HG02610 (cell line): ENCODE results near the gene FRMD4B.
A peak's percentile ranks its signal among the peaks of the same experiment; 100 is the strongest.

Experiments
- ATAC-seq: cut with Tn5 transposase; IDR thresholded peaks from one replicate; pipeline ENCODE4 v1.9.1; 2021; ENCODE audit warnings: mild to moderate bottlenecking, moderate library complexity; ENCODE audit not compliant: unreplicated experiment

FRMD4B gene

DNA sequence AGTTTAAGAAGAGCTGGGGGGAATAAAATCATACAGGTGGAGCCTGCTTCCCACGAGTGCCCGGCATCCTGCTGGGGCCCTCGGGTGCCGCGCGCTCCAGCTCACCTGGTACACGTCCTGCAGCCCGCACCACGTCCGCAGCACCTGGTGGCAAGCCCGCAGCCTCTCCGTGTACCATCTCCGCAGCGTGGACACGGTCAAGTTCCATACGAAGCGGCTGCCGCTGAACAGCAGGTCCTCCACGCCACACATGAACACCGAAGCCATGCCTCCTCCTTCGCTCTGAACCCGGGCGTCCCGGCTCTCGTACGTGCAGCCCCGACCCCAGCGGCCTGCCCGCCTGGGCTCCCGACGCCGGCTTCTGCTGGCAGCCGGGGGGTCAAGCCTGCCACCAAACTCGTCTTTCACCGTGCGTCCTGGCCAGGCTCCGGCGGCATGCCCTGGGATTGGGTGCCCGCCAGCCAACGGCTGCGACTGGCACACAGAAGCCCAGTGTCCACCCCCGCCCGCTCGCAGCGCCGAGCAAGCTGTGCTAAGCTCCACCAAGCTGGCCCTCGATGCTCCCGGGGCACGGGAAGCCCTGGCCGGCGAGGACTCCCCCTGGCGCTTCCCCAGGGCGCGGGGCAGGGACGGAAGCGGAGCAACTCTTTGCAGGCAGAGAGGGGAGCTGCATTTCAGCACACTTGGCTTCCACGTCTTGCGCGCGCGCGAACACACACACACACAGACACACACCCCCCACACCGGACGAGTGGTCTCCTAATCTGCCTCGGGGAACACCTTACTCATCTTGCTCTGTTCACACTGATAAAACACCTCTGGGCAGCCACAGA lies at the start of gene FRMD4B:
TSS of gene FRMD4B (minus strand) at position 366 of the 833 bp plus-strand sequence. CDS start at position 267, 99 bp downstream.
- peak; percentile 38 for ATAC-seq

DNA sequence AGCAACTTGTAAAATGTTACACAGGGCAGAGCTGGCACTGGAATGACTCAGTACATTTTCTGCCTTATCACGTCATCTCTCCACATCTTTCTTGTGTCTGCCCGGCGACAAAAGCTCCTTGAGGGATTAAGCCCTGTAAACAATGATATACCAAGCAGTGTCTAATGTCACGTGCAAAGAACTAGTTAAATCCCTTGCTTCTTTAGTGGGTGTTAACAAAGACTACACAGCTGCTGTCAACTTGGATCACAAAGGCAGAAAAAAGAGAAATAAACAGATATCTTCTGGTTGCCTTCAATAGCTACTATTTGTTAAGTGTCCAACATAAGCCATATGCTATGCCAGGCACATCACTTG lies 48.1 kb upstream of the FRMD4B start:
- ATAC-seq: no peak

DNA sequence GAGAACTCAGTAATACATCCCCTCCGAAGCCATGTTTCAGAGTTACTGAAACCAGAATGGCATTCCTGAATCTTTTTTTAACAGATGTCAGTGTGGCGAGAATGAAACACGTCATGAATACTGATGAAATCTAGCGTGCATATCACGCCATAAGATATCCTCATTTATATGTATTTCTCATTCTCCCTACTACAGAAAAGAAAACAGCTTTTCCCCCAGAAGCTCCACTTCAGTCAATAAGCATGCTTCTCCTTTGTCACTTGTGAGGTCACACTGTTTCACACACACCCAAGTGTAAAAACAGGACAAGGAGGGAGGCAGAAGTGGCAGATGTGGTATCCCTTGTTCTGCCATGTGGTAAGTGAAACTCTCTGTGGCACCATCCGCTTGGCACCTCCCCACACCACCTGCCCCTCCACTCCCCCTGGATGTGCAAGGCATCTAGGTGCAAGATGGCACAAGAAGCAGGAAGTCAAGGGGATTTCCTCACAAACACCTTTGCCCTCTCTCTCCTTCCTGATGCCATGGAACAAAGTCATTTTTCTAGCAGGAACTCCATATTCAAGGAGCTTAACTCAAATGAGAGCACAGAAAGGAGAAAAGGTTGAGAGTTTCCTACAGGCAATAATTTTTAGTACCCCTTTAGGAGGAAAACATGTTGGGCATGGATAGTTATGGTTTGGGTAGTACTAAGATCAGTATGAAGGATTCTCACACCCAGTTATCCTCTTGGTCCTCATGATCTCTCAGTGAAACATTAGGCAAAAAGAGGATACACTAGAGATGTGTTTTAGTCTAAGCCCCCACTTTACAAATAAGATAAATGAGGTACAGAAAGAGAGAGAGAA lies 47.5 kb upstream of the FRMD4B start:
- ATAC-seq: no peak

DNA sequence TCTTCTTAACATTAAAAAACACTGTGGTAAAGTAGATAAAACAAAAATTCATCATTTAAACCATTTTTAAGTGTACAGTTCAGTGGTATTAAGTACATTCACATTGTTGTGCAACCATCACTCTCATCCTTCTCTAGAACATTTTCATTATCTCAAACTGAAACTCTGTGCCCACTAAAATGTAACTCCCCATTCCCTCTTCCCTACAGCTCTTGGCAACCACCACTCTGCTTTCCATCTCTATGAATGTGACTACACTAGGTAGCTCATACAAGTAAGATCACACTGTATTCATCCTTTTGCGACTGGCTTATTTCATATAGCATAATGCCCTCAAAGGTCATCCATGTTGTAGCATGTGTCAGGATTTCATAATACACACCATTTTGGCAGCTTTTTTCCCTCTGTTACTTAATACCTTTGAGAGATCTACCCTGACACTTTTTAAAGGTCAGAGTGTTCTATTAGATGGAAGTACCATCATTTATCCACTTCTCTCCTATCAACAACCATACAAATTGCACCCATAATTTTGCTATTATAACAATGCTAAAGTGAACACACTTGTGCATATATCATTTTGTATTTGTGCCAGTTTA lies 42.9 kb upstream of the FRMD4B start:
- no peak for ATAC-seq

DNA sequence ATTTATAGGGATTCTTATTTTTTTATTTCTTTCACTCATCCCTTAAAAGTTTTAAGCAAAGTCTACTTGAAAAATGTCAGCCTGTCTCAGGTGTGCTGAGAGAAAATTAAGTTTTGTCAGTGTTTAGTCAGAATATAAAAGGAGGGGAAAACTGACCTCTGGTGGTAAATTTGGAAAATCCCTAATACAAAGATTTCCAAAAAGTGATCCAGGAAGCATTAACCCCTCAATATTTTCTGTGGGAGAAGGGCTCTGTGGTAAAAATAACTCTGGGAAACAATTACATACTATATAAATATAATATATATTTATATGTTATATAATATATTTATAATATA lies 41.0 kb upstream of the FRMD4B start:
- ATAC-seq: no peak

DNA sequence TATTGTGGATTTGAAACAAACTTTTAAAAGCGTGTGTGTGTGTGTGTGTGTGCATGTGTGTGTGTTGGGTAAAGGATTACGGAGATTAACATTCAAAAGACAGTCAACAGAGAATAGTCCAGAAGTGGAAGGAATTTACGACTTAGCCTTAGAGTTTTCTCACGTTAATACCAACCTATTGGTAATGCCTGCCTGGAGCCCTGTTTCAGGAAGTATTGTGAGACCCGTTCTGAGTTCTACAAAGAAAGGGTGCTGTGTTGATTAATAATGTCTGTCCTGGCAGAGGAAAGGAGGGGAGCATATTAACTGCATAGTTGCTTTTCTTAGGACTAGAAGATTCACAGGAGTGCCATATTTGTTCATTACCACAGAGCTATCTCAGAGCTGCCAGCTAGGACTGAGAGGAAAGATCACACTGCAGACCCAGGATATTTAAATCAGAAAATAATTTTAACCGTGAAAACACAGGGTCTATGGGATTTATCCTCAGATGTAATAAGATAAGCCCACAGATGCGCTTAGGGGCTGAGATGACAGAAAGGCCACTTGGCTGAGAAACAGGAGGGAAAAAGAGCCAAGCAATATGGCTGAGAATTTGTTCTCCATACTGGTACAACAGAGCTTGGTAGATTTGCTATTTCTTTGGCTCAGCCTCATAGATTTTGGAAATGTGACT lies 40.5 kb upstream of the FRMD4B start:
- ATAC-seq: no peak

DNA sequence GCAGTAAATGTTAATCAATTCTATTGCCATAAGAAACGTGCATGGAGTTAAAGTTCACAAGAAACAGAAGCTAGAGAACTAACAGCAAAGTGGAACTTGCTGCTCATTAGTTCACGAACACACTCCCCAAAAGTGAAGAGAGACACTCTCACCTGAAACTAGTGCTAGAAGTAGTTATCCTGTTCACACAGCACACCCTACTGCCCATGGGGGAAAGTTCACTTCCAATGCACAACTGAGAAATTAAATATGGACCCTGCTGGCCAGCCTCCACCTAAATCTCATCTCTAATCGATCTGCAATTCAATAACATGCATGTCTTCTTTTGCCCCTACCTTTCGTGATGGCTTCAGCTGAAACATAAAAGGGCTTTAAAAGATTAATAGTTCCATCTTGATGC lies 39.4 kb upstream of the FRMD4B start:
- peak; percentile 74 for ATAC-seq

DNA sequence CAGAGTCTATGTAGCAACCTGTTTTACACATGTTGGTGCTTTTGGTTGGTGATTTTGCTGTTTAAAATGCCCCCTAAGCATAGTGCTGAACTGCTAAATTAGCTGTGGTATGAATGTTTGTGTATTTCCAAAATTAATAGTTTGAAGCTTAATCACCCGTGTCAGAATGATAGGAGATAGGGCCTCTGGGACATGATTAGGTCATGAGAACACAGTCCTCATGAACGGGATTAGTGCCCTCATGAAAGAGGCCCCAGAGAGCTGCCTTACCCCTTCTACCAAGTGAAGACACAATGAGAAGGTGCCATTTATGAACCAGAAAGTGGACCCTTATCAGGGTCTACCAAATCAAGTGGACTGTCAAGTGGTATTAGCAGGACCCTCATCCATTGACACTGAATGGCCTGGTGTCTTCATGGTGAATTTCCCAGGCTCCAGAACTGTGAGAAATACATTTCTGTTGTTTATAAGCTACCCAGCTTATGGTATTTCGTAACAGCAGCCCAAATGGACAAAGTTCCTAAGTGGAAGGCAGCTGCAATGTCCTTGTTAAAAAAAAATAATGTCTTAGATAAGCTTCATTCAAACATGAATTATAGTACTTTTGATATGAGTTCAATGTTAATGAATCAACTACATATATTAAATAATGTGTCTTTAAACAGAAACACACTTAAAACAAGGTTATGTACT lies 37.7 kb upstream of the FRMD4B start:
- no peak for ATAC-seq

DNA sequence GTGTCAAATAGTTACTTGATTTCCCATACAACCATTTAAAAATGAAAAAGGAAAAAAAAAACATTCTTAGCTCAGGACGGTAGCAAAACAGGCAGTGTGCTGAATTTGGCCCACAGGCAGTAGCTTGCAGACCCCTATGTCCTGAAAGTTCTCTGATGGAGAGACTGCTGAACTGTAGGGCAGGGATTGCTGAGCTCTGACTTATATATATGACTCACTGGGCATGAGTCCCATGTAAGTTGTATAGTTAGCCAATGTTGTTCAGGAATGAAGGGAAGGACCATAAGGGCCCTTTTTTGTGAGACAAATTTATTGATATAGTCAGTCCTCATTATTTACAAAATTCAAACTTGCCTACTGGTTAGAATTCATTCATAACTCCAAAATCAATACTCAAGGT lies 36.9 kb upstream of the FRMD4B start:
- no peak for ATAC-seq

DNA sequence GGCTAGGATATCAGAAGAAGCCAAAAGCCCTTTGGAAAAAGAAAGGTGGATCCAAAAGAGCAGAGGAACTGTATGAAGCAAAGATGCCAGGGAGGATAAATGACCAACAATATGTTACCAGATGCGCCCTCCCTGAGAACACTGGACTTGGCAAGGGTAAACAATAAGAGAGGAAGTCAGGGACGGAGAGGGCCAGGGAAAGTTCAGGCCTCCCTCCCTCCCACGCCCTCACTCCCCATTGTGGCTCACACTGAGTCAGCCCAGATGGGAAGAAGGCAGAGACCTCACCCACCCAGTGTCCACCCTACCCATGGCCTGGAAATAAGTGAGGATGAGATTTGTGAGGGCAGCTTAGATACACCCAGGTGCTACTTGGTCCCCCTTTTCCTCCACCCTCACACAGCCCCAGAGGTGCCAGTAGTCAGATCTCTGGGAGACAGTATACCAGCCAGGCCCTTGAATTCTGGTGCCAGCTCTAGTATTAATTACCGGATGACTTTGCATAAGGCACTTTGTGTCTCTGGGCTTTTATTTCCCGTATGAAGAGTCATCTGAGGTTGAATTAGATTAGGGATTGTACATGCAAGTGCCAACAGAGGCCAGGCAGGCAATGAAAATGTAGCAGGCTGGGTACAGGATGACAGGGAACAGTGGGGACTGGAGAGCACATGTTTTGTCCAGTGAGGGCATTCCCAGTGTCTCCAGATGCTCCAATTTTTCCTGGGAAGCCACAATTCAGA lies 35.1 kb upstream of the FRMD4B start:
- no peak for ATAC-seq

DNA sequence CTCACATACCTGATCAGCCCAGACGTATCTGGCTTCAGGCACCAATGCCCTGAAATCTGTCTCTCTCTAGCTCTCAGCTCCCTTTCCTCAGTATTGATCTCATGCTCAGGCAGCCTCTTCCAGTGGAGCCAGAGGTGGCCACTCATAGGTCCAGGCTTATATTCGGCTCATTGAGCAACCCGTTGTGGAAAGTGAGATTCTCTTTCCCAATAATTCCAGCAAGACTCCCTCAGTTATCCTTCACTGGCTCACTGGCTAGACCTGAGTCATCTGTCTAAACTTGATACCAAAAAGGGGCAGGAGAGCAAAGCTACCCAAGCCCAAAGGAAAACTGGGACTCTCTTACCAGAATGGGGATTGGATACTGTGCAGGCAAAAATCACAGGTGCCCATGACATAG lies 33.4 kb upstream of the FRMD4B start:
- ATAC-seq: no peak

DNA sequence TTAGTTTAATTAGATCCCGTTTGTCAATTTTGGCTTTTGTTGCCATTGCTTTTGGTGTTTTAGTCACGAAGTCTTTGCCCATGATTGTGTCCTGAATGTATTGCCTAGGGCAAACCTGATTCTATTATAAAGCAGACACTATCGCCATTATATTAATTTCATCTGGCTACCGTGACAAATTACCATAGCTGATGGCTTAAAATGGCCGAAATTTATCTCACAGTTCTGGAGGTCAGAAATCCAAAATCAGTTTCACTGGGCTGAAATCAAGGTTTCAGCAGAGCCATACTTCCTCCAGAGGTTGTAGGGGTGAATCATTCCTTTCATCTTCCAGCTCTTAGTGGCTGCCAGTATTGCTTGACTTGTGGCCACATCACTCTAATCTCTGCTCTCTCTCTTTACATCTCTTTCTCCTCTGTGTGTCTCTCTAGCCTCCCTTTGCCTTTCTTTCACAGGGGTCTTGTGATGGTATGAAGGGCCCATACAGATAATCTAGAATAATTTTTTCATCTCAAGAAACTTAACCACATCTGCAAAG lies 31.7 kb upstream of the FRMD4B start:
- no peak for ATAC-seq

DNA sequence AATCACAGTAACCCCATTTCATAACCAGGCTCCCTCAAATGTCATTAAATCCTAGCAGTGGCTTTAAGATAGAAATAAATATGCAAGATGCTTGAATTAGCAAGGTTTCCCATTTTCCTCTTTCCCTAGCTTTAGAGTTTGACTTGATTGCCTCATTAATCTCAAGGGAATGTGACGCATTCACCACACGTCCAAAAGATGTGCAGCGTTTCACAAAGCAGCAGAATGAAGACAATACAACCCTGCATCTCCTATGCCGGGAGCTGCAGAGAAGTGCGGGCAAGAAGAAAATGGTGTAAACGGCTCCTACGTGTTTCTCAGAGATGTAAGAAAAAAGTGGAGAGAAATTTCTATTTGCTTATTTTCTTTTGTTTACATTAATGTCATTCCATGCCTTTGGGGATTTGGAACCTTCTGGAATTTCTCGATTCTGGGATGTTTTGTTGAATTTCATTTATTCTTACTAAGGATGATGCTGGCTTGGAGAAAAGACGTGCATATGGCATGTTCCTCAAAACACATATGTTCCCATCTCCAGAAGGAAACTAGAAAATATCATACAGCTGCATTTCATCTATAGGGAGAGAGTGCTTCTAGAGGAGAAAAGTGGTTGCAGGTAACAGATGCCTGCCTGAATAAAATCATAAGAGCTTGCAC lies 27.8 kb upstream of the FRMD4B start:
- no peak for ATAC-seq

DNA sequence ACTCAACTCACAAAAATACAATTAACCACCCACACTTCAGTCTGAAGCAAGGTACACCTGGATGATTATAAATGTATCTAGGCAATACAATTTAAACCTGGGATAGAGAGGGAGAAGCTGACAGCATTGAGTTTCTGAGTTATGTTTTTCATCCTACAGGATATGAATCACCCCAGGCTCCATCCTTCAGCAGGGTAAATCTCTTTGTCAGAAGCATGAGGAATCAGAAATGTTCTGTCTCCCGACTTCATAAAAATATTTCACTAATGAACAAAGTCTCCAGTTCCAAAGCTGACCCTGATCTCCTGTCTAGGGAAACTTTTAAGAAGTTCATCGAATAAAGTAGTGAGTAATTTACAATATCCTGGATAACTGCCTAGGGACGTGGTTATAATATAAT lies 25.5 kb upstream of the FRMD4B start:
- ATAC-seq: no peak

DNA sequence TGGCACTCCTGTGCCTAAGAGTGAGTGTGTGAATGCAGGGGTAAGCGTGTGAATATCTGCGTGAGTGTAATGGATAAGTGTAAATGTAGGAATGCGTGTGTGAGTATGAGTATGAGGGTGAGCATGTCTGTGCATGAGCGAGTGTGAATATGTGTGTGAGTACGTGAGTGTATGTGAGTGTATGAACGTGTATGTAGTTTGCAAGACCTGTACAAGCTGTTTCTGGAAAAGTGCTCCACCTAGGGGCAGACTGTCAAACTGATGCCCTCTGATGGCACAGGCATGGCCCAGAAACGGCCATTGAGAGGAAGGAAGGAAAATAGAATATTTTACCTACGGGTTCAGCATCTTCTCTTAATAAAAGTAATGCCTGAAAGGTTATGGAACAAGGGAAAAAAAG lies 24.4 kb upstream of the FRMD4B start:
- ATAC-seq: peak; percentile 97

DNA sequence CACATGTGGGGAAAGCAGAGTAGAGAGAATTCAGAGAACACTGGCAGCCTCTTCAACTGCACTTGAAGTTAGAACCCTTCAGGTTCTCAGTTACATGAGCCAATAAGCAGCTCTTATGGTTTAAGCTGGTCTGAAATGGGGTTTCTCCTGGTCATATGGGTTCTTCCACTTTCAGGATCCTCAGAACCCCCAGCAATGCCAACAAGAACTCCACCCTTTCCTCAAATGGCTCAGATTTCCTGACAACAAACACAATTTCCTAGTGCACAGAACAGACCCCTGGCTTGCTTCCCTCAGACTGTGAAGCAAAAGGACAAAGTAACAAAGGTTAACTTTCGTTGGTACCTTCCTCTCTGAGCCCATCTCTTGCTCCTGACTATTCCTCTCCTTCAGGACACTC lies 23.9 kb upstream of the FRMD4B start:
- no peak for ATAC-seq

DNA sequence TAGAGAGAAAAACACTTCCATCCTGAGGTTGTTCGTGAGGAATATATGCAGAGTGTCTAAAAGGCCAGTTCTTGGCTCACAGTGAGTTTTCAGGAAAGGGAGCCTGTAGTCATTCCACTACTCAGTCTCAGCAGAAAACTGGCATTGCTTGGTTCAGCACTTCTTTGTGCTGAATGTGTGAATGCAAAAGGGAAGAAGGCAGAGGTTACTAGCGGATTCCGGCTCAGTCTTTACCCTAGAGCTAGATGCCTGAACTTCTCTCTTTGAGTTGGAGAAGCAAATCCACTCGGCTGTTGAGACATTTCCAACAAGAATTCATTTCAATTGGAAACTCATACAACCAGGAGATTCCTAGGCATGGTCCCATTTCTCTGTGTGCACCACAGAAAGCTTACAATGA lies 23.1 kb upstream of the FRMD4B start:
- no peak for ATAC-seq

DNA sequence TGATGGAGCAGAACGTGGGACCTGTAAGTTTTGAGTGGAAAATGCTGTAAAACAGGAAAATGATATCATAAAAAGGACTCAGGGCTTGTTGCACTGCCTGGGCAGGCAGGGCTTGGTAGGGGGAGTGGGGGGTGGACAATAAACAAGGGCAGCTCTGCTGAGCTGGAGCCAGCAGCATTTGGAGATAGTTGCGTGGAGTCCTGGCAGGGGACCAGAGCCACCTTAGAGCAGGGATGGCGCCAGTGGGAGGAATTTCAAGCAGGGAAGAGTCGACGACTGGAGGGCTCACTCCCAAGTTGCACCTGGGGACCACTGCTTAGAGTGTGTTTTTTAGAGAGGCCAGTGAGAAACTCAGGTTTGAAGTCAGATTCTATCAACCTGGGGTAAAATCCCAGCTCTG lies 22.7 kb upstream of the FRMD4B start:
- no peak for ATAC-seq

DNA sequence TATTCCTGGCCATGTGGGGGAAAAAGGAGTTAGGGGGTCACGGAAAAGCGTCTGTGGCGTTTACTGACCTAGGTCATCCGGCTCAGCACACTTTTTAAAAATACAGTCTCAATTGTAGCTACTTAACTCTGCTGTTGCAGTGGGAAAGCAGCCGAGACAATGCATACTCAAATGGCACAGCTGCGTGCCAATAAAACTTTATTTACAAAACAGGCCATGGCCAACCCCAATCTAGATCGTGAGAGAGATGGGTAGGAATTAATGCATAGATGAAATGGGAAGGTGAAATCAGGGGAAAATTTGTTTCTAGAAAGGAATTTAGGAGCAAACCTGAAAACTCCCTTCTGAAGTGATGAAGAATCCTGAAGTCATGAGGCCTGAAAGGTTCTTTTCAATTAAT lies 22.0 kb upstream of the FRMD4B start:
- ATAC-seq: no peak
